H1 (cell line): ENCODE data around the gene CUL9. TPM values are rescaled to one million over a fixed set of nuclear protein-coding genes. Genes with fewer than 3 reads are reported as not detected.

ENCODE experiments used
- CBX5 ChIP-seq: fragments of 300-800, 300-1000 bp; sonication (generic); IDR thresholded peaks from 2 replicates; pipeline ENCODE4 v1.7.1; 2016; ENCODE audit warnings: antibody characterized with exemption, low read length, low read depth
- CBX8 ChIP-seq: fragments of 300-800, 300-1000 bp; sonication (generic); IDR thresholded peaks from 2 replicates; pipeline ENCODE4 v1.7.1; 2016; ENCODE audit warnings: low read depth, low read length, borderline replicate concordance
- CHD7 ChIP-seq: fragments of 300-600 bp; sonication (generic); IDR thresholded peaks from 2 replicates; pipeline ENCODE4 v1.7.1; 2012; ENCODE audit warnings: low read length, moderate library complexity, mild to moderate bottlenecking, inconsistent platforms; ENCODE audit not compliant: insufficient replicate concordance
- EP300 ChIP-seq, 2 experiments: IDR thresholded peaks; 1 replicate in 1 of 2; 2 replicates in 1 of 2; pipeline ENCODE4 v1.6.1; 2011 to 2012; ENCODE audit warnings: low read depth in 2 of 2, low read length in 2 of 2, mild to moderate bottlenecking in 2 of 2, borderline replicate concordance in 1 of 2, inconsistent platforms in 1 of 2, moderate library complexity in 1 of 2
- FOSL1 ChIP-seq: IDR thresholded peaks from 2 replicates; pipeline ENCODE4 v1.6.1; 2011; ENCODE audit warnings: mild to moderate bottlenecking, low read depth, low read length, moderate library complexity; ENCODE audit not compliant: insufficient read depth
- POLR2AphosphoS5 ChIP-seq: IDR thresholded peaks from 2 replicates; pipeline ENCODE4 v1.6.1; 2011; ENCODE audit warnings: low read depth, low read length
- RXRA ChIP-seq: IDR thresholded peaks from 2 replicates; pipeline ENCODE4 v1.6.1; 2011; ENCODE audit warnings: low read depth, mild to moderate bottlenecking, low read length, moderate library complexity; ENCODE audit not compliant: insufficient read depth
- SIRT6 ChIP-seq: IDR thresholded peaks from one replicate; pipeline ENCODE4 v1.7.1; 2012; ENCODE audit warnings: low read length, inconsistent platforms
- polyA plus RNA-seq, 7 experiments: library from polyadenylated mRNA; depleted of rRNA in 3 of 7; stranded (reverse) in 5 of 7; unstranded in 2 of 7; fragments of >200 nt in 5 of 7; fragments of 200-250 nt in 2 of 7; gene quantifications; 1 replicate in 5 of 7; 2 replicates in 1 of 7; 4 replicates in 1 of 7; pipeline versions ENCODE4 v1.2.1 to v1.2.3, GENCODE V29; 2011 to 2013; ENCODE audit warnings: missing spikeins in 2 of 7, mixed read lengths in 2 of 7
- total RNA-seq: library from RNA; stranded (reverse); fragmentation: NEBNext Ultra II Directional; extraction: Animal tissue kit (Norgen Biotek cat#: 25700); gene quantifications from 2 replicates; pipeline ENCODE4 v1.2.1, GENCODE V29; 2021
- TF ChIP-seq, protein P1 (sequence below), 3 experiments: IDR thresholded peaks; 1 replicate in 2 of 3; 2 replicates in 1 of 3; pipeline versions ENCODE4 v1.5.1 to v1.6.1; 2011; ENCODE audit warnings: low read length in 3 of 3, mild to moderate bottlenecking in 3 of 3, inconsistent platforms in 2 of 3, low read depth in 1 of 3, moderate library complexity in 1 of 3; ENCODE audit not compliant: insufficient read depth in 1 of 3; ENCODE audit errors: control extremely low read depth in 1 of 3

The CUL9 gene
- total and polyA plus RNA-seq, 2 of the 8 experiments (the other 6 are each of a cell fraction or from before 2014, with no cell fraction given) = 7.7 to 9.8 TPM

- TF ChIP-seq CHD7 = no peak
- TF ChIP-seq CBX5 = no peak
- no peak for TF ChIP-seq EP300 (IDR thresholded peaks at IDR 0.05; ENCODE audit: borderline replicate concordance in 1 of 2, low read depth in 2 of 2, low read length in 2 of 2)
- TF ChIP-seq SIRT6 = no peak
- no peak for TF ChIP-seq POLR2AphosphoS5
- TF ChIP-seq, protein P1, sequence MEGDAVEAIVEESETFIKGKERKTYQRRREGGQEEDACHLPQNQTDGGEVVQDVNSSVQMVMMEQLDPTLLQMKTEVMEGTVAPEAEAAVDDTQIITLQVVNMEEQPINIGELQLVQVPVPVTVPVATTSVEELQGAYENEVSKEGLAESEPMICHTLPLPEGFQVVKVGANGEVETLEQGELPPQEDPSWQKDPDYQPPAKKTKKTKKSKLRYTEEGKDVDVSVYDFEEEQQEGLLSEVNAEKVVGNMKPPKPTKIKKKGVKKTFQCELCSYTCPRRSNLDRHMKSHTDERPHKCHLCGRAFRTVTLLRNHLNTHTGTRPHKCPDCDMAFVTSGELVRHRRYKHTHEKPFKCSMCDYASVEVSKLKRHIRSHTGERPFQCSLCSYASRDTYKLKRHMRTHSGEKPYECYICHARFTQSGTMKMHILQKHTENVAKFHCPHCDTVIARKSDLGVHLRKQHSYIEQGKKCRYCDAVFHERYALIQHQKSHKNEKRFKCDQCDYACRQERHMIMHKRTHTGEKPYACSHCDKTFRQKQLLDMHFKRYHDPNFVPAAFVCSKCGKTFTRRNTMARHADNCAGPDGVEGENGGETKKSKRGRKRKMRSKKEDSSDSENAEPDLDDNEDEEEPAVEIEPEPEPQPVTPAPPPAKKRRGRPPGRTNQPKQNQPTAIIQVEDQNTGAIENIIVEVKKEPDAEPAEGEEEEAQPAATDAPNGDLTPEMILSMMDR (IDR thresholded peaks at IDR 0.05; ENCODE audit: control extremely low read depth in 1 of 3, insufficient read depth in 1 of 3, low read depth in 1 of 3, low read length in 3 of 3) = no peak
- no peak for TF ChIP-seq RXRA
- TF ChIP-seq CBX8 = no peak
- no peak for TF ChIP-seq FOSL1
Measured at GRCh38 chr6:43248101-43248500, 66.1 kb downstream of the CUL9 start (continued).
